Measurements from ENCODE around the gene CSDE1.

DNA sequence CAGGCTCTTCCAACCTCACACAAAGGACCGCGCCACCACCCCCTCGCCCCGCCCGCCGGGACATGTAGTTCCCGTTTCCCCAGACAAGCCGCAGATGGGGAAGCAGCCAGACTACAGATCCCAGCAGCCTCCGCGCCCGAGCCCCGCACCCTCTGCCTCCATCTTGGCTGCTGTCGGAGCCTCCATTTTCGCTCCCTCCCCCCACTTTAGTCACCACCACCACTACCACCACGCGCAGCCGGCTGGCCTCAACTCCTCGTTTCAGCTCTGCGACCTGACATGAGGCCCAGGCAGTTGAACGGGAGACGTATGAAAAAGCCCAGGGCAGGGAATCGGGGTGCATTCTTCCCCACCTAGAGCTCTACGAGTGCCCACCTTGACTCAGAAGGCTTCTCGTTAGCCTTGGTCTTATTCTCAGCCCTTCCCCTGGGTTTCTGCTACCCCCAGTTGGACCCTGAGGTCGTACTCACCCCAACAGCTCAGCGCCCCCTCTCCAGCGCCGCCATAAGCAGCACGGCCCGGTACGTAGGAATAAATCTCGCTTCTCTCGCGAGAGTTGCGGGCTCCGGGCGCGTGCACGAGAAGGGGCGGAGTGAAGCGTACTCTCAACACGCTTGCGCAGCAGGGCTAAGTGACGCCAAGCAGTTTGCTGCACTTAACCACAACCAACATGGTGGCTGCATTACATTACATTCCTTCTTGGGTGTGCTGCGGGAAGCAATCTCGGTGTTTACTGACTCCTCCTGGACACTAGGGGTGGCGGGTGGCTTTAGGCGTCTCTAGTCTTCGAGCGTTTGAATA lies at the start of gene CSDE1:
- no peak for TF ChIP-seq EZH2 (IDR thresholded peaks at IDR 0.05; ENCODE audit: borderline replicate concordance)
- TF ChIP-seq, protein P1, sequence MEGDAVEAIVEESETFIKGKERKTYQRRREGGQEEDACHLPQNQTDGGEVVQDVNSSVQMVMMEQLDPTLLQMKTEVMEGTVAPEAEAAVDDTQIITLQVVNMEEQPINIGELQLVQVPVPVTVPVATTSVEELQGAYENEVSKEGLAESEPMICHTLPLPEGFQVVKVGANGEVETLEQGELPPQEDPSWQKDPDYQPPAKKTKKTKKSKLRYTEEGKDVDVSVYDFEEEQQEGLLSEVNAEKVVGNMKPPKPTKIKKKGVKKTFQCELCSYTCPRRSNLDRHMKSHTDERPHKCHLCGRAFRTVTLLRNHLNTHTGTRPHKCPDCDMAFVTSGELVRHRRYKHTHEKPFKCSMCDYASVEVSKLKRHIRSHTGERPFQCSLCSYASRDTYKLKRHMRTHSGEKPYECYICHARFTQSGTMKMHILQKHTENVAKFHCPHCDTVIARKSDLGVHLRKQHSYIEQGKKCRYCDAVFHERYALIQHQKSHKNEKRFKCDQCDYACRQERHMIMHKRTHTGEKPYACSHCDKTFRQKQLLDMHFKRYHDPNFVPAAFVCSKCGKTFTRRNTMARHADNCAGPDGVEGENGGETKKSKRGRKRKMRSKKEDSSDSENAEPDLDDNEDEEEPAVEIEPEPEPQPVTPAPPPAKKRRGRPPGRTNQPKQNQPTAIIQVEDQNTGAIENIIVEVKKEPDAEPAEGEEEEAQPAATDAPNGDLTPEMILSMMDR (IDR thresholded peaks at IDR 0.05; ENCODE audit: poor library complexity): peak; percentile 56
- no peak for TF ChIP-seq EZH2phosphoT487 (IDR thresholded peaks at IDR 0.05; ENCODE audit: low read depth, severe bottlenecking, unreplicated experiment)

All from hepatocyte (in vitro differentiated cells).